ENCODE measurements around the gene GALE.
"Not testable (repeated sequence)": the region's sequence is repeated elsewhere in the genome, so short reads cannot be mapped to it uniquely, and the experiment has no call there.

GALE gene

DNA sequence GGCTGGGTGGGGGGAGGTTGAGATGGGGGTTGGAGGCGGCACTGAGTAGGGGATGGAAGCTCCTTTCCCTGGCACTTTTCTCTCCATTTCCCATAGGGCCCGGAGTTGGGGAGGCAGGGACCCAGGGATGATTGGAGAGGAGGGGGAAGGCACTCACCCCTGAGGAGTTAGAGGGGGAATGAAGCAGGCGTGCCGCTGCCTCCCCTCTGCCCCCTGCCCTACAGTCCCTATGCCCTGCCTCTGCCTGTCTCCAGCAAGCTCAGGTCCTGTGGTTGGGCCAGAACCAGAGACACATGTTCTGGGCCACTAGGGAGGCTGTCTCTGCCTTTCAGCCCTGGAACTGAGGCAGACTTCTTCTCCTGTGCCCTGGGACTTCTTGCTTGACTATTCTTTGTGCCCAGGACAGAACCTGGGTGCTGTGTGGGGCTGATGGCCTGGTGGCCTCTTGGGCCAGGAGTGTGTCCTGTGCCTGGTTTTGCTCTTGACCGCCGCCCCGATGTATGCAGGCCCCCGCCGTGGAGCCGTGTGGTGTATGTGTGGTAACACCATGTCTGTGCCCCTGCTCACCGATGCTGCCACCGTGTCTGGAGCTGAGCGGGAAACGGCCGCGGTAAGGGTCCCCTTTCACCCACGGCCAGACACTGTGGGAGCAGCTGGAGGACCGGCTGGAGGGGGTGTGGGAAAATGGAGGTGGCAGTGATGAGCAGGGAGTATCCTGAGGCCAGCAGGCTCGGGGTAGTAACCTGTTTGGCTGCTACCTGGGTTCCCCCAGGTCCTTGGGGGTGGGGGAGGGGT lies 8.2 kb downstream of the GALE start:
- DNase-seq (ENCODE audit: low spot score), result no peak

DNA sequence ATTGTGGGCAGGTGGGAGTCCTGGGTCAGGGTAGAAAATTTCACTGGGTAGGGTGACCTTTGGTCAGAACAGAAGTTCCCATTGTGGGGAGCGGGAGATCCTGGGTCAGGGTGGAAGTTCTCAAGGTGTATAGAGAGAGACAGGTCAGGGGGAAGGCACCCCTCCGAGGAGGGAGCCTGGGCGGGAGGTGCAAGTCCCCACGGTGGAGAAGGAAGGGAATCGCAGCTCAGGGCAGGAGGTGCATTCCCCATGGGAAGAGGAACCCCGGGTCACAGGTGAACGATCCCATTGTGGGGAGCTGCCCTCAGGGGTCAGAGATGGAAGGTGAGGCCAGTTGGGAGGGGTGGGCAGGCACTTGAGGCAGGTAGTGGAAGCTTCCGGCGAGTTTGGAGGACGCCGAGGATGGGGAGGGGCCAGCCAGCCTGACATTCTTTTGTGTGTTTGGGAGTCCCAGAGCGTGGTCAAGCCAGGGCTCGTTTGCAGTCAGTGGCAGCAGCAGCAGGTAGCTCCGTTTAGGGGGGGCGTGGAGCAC lies 9.0 kb downstream of the GALE start:
- peak; percentile 50 for DNase-seq (ENCODE audit: low spot score)

- DNase-seq (ENCODE audit: low spot score), result peak; percentile 90
These were observed 9.6 kb downstream of the GALE start, which contains the start of gene LYPLA2 for GRCh38 chr1:23790696-23791515. Gene LYPLA2, plus strand, starts transcription at chr1:23791145. Its CDS starts 1,538 bp downstream, at chr1:23792683.

DNA sequence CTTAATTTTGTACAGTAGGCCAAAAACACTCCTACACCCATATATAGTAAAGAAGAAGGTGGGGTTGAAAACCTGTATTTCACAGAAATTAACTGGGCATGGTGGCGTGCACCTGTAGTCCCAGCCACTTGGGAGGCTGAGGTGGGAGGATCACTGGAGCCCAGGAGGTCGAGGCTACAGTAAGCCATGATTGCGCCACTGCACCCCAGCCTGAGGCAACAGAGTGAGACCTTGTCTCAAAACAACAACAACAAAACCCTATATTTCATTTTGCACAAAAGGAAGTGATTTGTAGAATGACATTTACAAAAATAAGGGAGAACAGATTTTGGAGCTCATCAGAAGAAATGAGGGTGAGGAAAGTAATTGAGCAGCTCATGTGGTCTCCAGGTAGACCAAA lies 11.9 kb downstream of the GALE start:
- DNase-seq (ENCODE audit: low spot score), result no peak

GRCh38 chr1:23787701-23788100 lies 12.9 kb downstream of the GALE start:
- DNase-seq (ENCODE audit: low spot score), result no peak

DNA sequence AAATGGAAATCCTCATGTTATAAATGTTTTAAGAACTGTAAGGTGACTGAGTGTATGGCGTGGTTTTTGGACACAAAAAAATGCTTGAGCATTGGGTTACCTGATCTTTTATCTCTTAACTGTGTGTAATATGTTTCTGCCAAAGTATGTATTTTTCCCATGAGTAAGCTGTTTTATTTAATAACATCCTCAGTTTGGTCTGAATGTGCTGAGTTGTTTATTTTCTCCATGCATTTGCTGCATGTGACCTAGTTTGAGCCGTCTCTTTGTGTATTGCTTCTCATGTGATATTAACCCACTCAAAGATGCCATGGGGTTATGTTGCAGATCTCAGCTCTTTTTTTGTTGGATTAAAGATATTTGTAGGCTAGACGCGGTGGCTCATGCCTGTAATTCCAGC lies 15.7 kb downstream of the GALE start:
- DNase-seq (ENCODE audit: low spot score), result no peak

- not testable (repeated sequence) for DNase-seq (ENCODE audit: low spot score)
These were observed 17.4 kb downstream of the GALE start for GRCh38 chr1:23783141-23783540.

DNA sequence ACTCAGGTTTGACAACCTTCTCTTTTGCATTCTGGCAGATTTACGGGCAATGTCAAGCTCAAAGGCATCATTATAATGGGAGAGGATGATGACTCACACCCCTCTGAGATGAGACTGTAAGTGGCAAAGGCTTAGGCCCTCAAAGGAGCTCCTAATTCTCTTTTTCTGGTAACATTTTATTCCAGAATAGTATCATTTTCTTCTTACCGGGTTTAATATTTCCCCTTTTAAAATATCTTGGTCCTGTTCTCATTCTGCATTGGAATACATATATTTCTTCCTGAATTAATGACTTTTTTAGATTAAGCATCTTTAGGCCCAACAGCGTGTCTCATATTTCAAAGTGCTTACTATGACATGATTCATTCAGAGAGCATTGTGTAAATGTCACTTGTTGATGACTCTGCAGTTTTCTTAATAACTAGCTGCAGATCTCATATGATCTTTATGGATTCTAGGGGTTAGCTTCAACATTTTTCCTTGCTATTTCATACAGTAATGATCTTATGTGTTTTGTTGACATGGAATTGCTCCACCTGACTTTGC lies 20.7 kb downstream of the GALE start:
- DNase-seq (ENCODE audit: low spot score), result no peak

GRCh38 chr1:23777979-23778814 lies 22.4 kb downstream of the GALE start, which contains the start of gene PITHD1:
Gene PITHD1, plus strand, starts transcription at chr1:23778418. Its CDS starts 98 bp downstream, at chr1:23778516.
- DNase-seq (ENCODE audit: low spot score), result peak; percentile 96

DNA sequence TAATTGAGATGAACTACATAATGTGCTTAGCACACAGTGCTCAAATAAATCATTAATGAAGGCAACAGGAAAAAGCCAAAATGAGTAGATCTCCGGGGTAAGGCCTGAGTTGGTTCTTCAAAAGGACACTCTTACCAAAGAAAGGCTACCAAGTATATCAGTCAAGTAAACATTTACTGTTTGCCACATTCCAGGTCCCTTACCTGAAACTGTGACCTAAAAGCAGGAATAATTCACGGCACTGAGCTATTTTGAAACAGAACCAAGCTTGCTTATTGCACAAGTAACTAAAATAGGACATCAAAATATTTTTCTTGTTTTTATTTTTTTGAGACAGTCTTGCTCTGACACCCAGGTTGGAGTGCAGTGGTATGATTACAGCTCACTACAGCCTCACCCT lies 24.3 kb downstream of the GALE start:
- DNase-seq (ENCODE audit: low spot score), result no peak

DNA sequence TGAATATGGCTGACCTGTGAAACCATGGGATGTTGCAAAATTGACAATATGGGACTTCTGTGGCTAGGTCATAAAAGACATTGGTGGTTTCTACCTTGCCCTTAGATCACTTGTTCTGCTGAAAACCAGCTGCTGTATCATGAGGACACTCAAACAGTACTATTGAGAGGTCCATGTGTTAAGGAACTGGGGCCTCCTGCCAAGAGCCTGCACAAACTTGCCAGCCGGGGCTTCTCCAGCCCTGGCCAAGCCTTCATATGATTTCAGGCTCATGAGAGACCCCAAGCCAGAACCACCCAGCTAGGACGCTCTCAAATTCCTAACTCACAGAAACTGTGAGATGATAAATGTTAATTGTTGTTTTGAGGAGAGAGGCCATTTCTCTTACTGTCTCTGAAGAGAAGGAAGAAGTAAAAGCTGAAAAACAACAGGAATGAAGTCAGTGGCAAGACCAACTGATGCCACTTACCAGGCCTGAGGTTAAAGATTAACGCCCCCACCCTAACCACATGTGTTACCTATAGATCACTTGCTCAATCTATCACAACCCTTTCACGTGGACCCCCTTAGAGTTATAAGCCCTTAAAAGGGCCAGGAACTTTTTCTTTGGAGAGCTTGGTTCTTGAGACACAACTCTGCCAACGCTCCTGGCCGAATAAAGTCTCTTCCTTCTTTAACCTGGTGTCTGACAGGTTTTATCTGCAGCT lies 26.2 kb downstream of the GALE start:
- no peak for DNase-seq (ENCODE audit: low spot score)

DNA sequence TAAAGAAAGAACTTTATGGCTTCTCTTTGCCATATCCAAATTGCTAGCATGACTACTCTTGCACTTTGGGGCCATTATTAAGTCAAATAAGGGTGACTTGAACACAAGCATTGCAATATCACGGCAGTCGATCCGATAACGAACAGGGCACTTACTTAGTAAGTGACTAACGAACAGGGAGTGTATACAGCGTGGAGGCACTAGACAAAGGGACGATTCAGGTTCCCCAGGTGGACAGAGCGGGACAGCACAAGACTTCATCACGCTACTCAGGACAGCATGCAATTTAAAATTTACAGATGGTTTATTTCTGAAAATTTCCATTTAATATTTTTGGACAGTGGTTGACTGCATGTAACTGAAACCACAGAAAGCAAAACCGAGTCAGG lies 27.7 kb downstream of the GALE start:
- no peak for DNase-seq (ENCODE audit: low spot score)

GRCh38 chr1:23772049-23772853 lies 28.3 kb downstream of the GALE start:
- DNase-seq (ENCODE audit: low spot score), result peak; percentile 59

GRCh38 chr1:23768733-23769132 lies 31.8 kb downstream of the GALE start:
- DNase-seq (ENCODE audit: low spot score), result no peak

- no peak for DNase-seq (ENCODE audit: low spot score)
These were observed 37.4 kb downstream of the GALE start for GRCh38 chr1:23763041-23763577.

DNA sequence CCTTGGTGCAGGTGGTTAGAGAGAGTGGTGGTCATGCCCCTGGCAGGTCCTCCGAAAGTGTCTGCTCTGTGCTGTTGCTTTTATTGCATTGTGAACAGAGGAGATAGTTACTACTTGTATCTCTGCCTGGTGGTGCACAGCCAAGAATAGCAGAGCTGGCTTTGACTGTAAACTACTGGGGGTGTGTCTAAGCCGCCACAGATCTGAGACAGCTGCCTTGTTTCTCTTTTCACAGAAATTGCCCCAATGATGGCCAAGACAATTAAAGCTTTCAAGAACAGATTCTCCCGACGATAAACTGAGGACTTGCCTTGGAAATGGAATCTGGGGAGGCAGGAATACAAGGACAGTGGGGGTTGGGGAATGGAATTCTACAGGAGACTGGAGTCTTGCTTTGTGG lies 41.3 kb downstream of the GALE start:
- DNase-seq (ENCODE audit: low spot score), result no peak

DNA sequence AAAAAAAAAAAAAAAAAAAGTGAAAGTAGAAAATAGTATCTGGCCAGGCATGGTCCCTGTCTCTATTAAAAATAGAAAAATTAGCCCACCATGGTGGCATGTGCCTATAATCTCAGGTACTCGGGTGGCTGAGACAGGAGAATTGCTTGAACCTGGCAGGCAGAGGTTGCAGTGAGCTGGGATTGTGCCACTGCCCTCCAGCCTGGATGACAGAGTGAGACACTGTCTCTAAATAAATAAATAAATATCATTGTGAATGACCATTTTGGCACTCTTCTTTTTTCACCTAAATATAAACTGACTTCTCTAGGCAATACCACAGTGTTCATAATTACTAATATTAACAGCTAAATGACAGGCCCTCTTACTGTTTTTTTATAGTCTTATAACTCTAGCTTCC lies 42.7 kb downstream of the GALE start:
- no peak for DNase-seq (ENCODE audit: low spot score)

- DNase-seq (ENCODE audit: low spot score), result no peak
These were observed 43.9 kb downstream of the GALE start for GRCh38 chr1:23756676-23757075.

DNA sequence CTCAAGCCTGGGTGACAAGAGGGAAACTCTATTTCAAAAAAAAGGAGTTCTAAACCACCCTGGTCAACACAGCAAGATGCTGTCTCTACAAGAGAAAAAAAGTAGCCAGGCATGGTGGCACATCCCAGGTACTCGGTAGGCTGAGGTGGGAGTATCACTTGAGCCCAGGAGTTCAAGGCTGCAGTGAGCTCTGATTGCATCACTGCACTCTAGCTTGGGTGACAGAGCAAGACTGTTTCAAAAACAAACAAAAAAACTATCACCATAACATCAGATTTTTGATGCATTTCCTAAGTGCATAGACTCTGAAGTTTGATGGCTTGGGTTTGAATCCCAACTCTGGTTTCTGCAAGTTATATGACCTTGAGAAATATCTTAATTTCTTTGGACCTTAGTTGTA lies 47.6 kb downstream of the GALE start:
- DNase-seq (ENCODE audit: low spot score), result no peak

DNA sequence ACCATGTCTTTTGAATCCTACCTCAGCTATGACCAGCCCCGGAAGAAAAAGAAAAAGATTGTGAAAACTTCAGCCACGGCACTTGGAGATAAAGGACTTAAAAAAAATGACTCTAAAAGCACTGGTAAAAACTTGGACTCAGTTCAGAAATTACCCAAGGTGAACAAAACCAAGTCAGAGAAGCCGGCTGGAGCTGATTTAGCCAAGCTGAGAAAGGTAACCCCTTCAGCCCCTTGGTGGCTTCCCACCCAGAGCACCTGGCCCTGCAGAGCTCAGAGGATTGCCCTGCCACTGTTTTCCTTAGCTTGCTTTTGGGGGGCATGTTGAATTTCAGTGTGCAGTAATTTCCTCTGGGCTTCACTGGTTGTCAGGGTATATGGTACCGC lies 48.7 kb downstream of the GALE start:
- DNase-seq (ENCODE audit: low spot score), result no peak
